ENCODE measurements around the gene DPEP2NB.

GRCh38 chr16:68005786-68006286 lies 9.9 kb downstream of the DPEP2NB start:
- TF ChIP-seq CTCF (IDR thresholded peaks at IDR 0.05) (no peak), EP300 (IDR thresholded peaks at IDR 0.05) (no peak)

Measured in ovary (tissue), 3 donors.